ENCODE data around the gene NPTN. TPM values are rescaled to one million over a fixed set of nuclear protein-coding genes. Genes with fewer than 3 reads are reported as not detected.

Gene NPTN
- total RNA-seq, 4 donors from 2014 or later, result 81.6 to 125 (median 92.4) TPM

GRCh38 chr15:73517566-73517965 is 115.6 kb downstream of the NPTN start:
- 88 to 91% methylated on average over 2 of the region's 2 CpGs for WGBS, 2 donors

GRCh38 chr15:73515527-73515926 is 117.7 kb downstream of the NPTN start:
- Histone ChIP-seq H3K36me3 (no peaks in the 10 kb centered on the region), H3K27me3 (no peaks in the 10 kb centered on the region), H3K27ac (no peak overlapping the region), H3K9me3 (no peaks in the 10 kb centered on the region), H3K4me3 (no peak overlapping the region), H3K4me1 (no peaks in the 10 kb centered on the region)
- no peak for DNase-seq
- WGBS, 2 donors, result 38 to 100% methylated on average over 1 of the region's 1 CpG
- intact Hi-C loops (cut with DNase I), result no loop called here
- TF ChIP-seq POLR2A (IDR thresholded peaks at IDR 0.05), result no peak
- TF ChIP-seq CTCF (IDR thresholded peaks at IDR 0.05), result no peak

More at GRCh38 chr15:73517566-73517965, 115.6 kb downstream of the NPTN start:
- no peak overlapping the region for H3K4me3 ChIP-seq
- TF ChIP-seq CTCF (IDR thresholded peaks at IDR 0.05), result no peak
- no peak for TF ChIP-seq POLR2A (IDR thresholded peaks at IDR 0.05)
- intact Hi-C loops (cut with DNase I), result no loop called here
- DNase-seq, result no peak
- H3K36me3 ChIP-seq, result no peaks in the 10 kb centered on the region
- no peaks in the 10 kb centered on the region for H3K9me3 ChIP-seq
- no peak overlapping the region for H3K27ac ChIP-seq
- H3K27me3 ChIP-seq, result no peaks in the 10 kb centered on the region
- no peaks in the 10 kb centered on the region for H3K4me1 ChIP-seq

Other genes starting within 250 kb of the NPTN start
- gene REC114, start 190.2 kb downstream of the NPTN start, total RNA-seq, result not detected
- gene CD276, start 51.0 kb upstream of the NPTN start, total RNA-seq, result 10 to 100 TPM; 12.9 to 21.9 (median 19.1) TPM
- gene INSYN1, start 120.0 kb upstream of the NPTN start, total RNA-seq, result 10 to 100 TPM in 2 of 4 donors, 1 to 10 TPM in 1, under 1 TPM in 1; 0.38 to 20.9 (median 9.3) TPM
- not detected for gene TBC1D21, start 240.2 kb upstream of the NPTN start, total RNA-seq